ENCODE data around the gene LDB2.

Gene LDB2

GRCh38 chr4:16731776-16732380, 166.6 kb downstream of the LDB2 start:
- no peak for TF ChIP-seq CTCF (IDR thresholded peaks at IDR 0.05; ENCODE audit: low read depth, low read length, missing control alignments)
- H3K4me3 ChIP-seq (ENCODE audit: low read depth, low read length), result no peak overlapping the region
- no peak for DNase-seq (ENCODE audit: low read depth)

- no peak for DNase-seq (ENCODE audit: low read depth)
- H3K4me3 ChIP-seq (ENCODE audit: low read depth, low read length), result no peak overlapping the region
- no peak for TF ChIP-seq CTCF (IDR thresholded peaks at IDR 0.05; ENCODE audit: low read depth, low read length, missing control alignments)
Observed at GRCh38 chr4:16730522-16731205, 167.8 kb downstream of the LDB2 start.

- H3K4me3 ChIP-seq (ENCODE audit: low read depth, low read length), result no peak overlapping the region
- TF ChIP-seq CTCF (IDR thresholded peaks at IDR 0.05; ENCODE audit: low read depth, low read length, missing control alignments), result no peak
- no peak for DNase-seq (ENCODE audit: low read depth)
Observed at GRCh38 chr4:16729336-16729735, 169.1 kb downstream of the LDB2 start.

GRCh38 chr4:16728849-16729248, 169.6 kb downstream of the LDB2 start:
- no peak overlapping the region for H3K4me3 ChIP-seq (ENCODE audit: low read depth, low read length)
- DNase-seq (ENCODE audit: low read depth), result no peak
- no peak for TF ChIP-seq CTCF (IDR thresholded peaks at IDR 0.05; ENCODE audit: low read depth, low read length, missing control alignments)

- no peak overlapping the region for H3K4me3 ChIP-seq (ENCODE audit: low read depth, low read length)
- no peak for TF ChIP-seq CTCF (IDR thresholded peaks at IDR 0.05; ENCODE audit: low read depth, low read length, missing control alignments)
- DNase-seq (ENCODE audit: low read depth), result no peak
Observed at GRCh38 chr4:16728111-16728510, 170.3 kb downstream of the LDB2 start.

GRCh38 chr4:16727218-16727617, 171.2 kb downstream of the LDB2 start:
- no peak for TF ChIP-seq CTCF (IDR thresholded peaks at IDR 0.05; ENCODE audit: low read depth, low read length, missing control alignments)
- no peak for DNase-seq (ENCODE audit: low read depth)
- no peak overlapping the region for H3K4me3 ChIP-seq (ENCODE audit: low read depth, low read length)
